ENCODE results near the gene DHX57.
A peak's percentile ranks its signal among the peaks of the same experiment; 100 is the strongest.
"Not testable (repeated sequence)": the region's sequence is repeated elsewhere in the genome, so short reads cannot be mapped to it uniquely, and the experiment has no call there.

Gene DHX57

DNA sequence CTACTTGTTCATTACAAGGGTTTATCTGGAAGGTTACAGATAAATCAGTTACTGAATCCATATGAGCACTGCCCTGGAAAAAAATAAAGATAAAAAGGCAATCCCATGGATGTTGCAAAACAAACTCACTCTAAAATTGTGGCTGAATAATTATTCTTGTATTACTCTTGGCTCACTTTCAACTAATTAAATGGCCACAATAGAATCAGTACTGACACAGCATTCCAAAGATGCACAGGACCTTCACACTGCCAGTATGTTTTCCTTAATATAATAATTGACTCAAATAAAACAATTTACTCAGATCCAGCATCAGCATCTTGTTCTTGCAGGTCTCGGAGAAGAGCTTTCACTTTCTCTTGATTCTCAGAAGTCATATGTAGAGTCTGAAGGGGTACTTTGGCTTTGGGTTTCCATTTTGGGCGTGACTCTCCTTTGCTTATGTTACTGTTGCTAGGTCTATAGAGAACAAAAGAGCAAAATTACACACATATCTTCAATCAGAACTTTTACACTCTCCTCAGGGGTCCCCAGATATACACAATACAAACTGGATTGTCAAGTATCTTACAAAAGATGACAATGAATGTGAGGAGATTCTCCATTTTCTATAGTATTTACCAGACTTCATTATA, 12.6 kb downstream of the DHX57 start:
- no peak for DNase-seq (ENCODE audit: low spot score)

DNA sequence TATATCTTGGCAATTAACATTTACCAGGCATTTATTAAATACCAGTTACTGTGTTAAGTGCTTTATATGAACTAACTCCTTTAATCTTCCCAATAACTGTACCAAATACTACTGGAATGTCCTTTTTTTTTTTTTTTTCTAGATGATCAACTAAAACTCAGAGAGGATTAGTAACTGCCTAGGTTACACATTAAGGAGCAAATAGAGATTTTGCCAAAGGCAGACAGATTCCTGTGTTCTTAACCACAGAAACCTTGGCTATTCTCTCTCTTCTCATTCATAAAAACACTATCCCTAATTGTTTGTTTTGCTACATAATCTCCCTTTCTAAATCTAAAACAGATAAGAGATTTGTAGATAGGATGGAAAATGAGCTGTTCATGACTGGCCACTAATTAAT, 13.3 kb downstream of the DHX57 start:
- no peak for DNase-seq (ENCODE audit: low spot score)

DNA sequence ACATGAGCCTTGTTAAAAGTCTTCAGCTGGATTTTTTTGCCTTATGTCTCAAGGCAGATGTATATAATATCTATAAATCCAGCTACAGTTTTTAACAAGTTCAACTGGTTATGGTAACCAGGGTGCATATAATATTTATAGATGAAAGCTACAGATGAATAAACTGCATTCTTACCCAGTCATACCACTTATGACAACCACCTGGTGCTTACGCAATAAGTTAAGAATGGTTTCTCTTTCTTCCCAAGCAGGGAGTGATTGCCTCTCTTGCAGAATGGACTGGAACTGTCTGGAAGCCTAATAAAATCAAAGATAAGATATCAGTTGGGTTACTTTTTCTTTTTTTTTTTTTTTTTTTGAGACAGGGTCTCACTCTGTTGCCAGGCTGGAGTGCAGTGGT, 19.6 kb downstream of the DHX57 start:
- no peak for DNase-seq (ENCODE audit: low spot score)

GRCh38 chr2:38850045-38850444, 25.7 kb downstream of the DHX57 start:
- no peak for DNase-seq (ENCODE audit: low spot score)

GRCh38 chr2:38836791-38837190, 38.9 kb downstream of the DHX57 start:
- no peak for DNase-seq (ENCODE audit: low spot score)

DNA sequence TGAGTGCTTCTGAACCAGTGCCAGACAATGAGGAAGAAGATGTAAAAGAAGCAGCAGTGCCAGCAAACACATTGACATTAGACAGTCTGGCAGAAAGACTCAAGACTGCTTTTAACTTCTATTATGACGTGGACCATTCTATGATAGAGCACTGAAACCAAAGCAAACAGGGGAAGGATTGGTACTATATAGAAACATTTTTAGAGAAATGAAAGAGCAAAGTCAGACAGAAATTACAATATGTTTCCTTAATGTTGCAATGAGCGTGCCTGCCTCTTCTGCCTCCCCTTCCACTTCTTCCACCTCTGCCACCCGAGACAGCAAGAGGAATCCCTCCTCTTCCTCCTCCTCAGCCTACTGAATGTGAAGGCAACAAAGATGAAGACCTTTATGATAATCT, 39.7 kb downstream of the DHX57 start:
- no peak for DNase-seq (ENCODE audit: low spot score)

DNA sequence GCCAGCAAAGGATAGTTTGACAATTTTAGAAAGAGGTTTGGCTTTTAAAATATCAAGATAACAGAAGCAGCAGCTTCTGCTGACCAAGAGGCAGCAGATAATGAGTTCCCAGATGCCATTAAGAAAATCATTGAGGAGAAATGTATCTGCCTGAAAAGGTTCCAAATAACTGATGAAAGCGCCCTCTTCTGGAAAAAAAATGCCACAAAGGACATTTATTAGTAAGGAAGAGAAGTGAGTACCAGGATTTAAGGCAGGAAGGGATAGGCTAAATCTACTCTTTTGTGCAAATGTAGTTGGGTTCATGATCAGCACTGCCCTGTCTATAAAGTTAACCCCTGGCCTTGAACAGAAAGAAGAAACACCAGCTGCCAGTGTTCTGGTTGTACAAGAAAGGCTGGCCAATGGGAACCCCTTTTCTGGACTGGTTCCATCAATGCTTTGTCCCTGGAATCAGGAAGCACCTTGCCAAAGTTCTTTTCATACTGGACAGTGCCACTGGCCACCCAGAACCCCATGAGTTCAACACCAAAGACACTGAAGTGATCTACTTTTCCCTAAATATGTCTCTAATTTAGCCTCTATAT, 40.6 kb downstream of the DHX57 start:
- peak; percentile 47 for DNase-seq (ENCODE audit: low spot score)

- no peak for DNase-seq (ENCODE audit: low spot score)
These were observed 45.1 kb downstream of the DHX57 start for GRCh38 chr2:38830526-38831159.

- DNase-seq (ENCODE audit: low spot score) = no peak
These were observed 45.8 kb downstream of the DHX57 start for GRCh38 chr2:38829971-38830370.

GRCh38 chr2:38828460-38828859, 47.3 kb downstream of the DHX57 start:
- no peak for DNase-seq (ENCODE audit: low spot score)

DNA sequence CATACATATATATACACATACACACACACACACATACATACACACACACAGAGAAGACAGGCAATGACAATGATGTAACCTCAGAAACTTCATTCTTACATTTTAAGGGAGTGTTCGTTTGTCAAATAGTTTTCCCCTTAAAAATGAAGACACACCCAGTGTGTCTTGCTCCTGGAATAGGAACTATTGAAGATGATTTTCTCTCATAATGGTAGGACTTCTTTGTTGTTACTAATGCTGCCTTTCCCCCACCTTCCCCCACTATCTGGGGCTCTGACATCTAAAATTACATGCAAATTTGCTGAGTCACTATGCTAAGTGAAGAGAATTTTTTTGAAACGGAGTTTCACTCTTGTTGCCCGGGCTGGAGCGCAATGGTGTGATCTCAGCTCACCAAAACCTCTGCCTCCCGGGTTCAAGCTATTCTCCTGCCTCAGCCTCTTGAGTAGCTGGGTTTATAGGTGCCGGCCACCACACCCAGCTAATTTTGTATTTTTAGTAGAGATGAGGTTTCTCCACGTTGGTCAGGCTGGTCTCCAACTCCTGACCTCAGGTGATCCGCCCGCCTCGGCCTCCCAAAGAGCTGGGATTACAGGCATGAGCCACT, 48.1 kb downstream of the DHX57 start:
- DNase-seq (ENCODE audit: low spot score) = not testable (repeated sequence)

GRCh38 chr2:38825956-38826355, 49.8 kb downstream of the DHX57 start:
- DNase-seq (ENCODE audit: low spot score) = no peak

DNA sequence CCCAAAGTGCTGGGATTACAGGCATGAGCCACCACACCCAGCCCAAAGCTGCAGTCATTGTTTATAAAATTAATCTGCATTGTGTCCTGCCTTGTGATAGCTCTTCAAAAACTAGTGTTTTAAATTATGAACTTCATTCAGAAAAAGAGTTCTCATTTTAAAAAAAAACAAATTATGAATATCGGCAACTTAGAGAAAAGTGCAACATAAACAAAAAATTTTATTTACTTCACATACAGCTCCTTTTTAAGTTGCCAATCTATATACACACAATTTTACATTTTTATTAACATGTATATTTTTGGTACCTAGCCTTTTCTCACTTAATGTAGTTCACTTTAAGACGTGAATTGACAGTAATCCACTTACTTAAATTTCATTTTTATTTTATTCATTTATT, 50.8 kb downstream of the DHX57 start:
- no peak for DNase-seq (ENCODE audit: low spot score)

DNA sequence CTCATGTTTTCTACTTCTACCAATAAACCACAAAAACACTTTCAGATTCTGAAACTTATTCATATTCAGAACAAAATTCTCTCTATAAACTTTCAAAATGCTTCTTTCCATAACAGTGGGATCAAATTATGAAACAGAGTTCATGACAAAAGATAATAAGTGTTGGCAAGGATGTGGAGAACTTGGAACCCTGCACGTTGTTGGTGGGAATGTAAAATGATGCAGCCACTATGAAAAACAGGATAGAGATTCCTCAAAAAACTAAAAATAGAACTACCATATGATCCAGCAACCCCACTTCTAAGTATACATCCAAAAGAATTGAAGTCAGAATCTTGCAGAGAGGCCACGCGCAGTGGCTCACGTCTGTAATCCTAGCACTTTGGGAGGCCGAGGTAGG, 52.3 kb downstream of the DHX57 start:
- no peak for DNase-seq (ENCODE audit: low spot score)

DNA sequence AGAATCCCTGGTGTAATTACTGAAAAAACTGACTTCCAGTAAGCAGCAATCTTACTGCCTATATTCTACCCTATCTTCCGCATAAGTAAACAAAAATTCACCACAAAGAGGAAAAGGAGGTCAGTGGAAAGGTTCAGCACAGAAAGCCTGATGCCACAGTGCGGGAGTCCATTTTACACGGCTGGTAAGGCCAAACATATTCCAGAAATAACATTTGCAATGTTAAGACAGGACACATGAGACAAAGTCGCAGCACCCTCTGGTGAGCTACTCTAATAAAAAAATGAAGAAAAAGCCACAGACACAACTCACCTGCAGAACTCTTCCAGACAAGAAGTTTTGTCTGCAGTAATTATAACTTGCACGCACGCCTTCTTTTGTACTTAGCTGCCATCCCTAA, 57.2 kb downstream of the DHX57 start:
- no peak for DNase-seq (ENCODE audit: low spot score)

GRCh38 chr2:38815936-38816335, 59.8 kb downstream of the DHX57 start:
- DNase-seq (ENCODE audit: low spot score) = no peak

DNA sequence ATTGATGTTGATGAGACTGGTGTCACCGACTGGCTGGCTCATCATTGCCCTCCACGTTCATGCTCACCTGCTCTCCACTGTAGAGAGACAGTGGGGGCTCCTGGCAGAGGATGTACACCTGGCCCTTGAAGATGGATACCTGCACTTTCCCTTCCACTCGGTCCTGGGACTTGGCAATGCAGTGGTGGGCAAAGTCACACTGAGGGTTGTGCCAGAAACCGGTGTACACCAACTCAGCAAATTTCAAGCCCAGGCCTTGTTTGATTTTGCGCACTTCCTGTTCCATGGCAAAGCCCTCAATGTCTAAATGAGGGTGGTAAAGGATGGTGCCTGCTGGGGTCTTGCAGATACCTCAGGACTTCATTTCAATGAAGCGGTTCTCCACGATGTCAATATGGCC, 65.2 kb downstream of the DHX57 start:
- no peak for DNase-seq (ENCODE audit: low spot score)

DNA sequence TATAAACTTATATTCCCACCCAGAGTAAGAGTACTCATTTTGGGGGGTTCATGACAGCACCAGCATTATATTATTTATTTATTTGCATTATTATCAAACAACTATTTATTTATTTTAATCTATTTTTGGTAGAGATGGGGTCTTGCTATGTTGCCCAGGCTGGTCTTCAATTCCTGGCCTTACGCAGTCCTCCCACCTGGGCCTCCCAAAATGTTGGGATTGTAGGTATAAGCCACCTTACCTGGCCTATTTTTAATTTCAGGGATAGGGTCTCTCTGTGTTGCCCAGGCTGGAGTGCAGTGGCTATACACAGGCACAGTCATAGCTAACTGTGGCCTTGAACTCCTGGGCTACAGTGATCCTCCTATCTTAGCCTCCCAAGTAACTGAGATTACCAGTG, 67.1 kb downstream of the DHX57 start:
- no peak for DNase-seq (ENCODE audit: low spot score)

- DNase-seq (ENCODE audit: low spot score) = no peak
These were observed 69.0 kb downstream of the DHX57 start for GRCh38 chr2:38806733-38807059.

- DNase-seq (ENCODE audit: low spot score) = peak; percentile 29
These were observed 69.6 kb downstream of the DHX57 start for GRCh38 chr2:38806015-38806732.

- no peak for DNase-seq (ENCODE audit: low spot score)
These were observed 77.8 kb downstream of the DHX57 start for GRCh38 chr2:38797953-38798352.

DNA sequence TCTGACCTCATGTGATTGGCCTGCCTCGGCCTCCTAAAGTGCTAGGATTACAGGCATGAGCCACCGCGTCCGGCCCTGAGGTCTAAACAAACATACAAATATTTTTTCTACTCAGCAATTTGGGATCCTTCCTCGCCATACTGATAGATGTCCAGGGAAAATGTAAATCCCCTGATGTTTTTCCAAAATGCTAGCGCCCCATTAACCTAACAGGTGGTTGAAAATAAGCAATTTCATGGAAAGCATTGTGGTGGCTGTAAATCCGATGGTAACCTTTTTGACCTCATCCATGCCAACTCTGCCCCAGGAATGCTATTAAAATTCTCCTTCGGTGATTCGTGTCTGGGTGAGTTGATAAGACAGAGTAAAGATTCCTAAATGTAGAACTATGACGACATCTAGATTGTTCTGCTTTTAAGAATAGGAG, 78.5 kb downstream of the DHX57 start:
- DNase-seq (ENCODE audit: low spot score) = no peak

DNA sequence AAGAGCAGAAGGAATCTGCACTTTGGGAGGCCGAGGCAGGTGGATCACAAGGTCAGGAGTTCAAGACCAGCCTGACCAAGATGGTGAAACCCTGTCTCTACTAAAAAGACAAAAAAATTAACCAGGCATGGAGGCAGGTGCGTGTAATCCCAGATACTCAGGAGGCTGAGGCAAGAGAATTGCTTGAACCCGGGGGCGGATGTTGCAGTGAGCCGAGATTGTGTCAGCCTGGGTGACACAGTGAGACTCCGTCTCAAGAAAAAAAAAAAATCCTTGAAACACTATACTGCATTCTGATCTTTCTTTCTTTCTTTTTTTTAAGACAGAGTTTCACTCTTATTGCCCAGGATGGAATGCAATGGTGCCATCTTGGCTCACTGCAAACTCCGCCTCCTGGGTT, 80.7 kb downstream of the DHX57 start:
- not testable (repeated sequence) for DNase-seq (ENCODE audit: low spot score)

Measured in NAMALWA (cell line).